Gastroesophageal sphincter (tissue), 4 donors: Measurements from ENCODE around the gene PCDH9. TPM values are rescaled to one million over a fixed set of nuclear protein-coding genes. Genes with fewer than 3 reads are reported as not detected.

Source experiments
- ATAC-seq: fragments of 150-250 bp; one replicate; pipeline ENCODE4 v1.9.1; 2016; ENCODE audit warnings: mild to moderate bottlenecking, moderate library complexity
- H3K27ac ChIP-seq, 4 donors: fragments of 200-600 bp; sonication (generic) in 3 of 4; 1 replicate in 3 of 4; 2 replicates in 1 of 4; pipeline ENCODE4 v1.5.1; 2016 to 2019
- H3K27me3 ChIP-seq: fragments of 200-600 bp; sonication (generic); one replicate; pipeline ENCODE4 v1.5.1; 2019
- H3K36me3 ChIP-seq, 2 donors: fragments of 200-600 bp; sonication (generic); one replicate each; pipeline ENCODE4 v1.5.1; 2019; ENCODE audit warnings: control low read depth in 1 of 2
- H3K4me1 ChIP-seq, 3 donors: fragments of 200-600 bp; sonication (generic); 1 replicate in 2 of 3; 2 replicates in 1 of 3; pipeline ENCODE4 v1.5.1; 2016 to 2019; ENCODE audit warnings: control low read depth in 2 of 3
- H3K4me3 ChIP-seq, 2 donors: fragments of 200-600 bp; sonication (generic); one replicate each; pipeline ENCODE4 v1.5.1; 2019; ENCODE audit warnings: mild to moderate bottlenecking in 1 of 2, moderate library complexity in 1 of 2
- H3K9me3 ChIP-seq, 3 donors: fragments of 200-600 bp; sonication (generic); one replicate each; pipeline ENCODE4 v1.5.1; 2017 to 2019; ENCODE audit warnings: control low read depth in 2 of 3
- EP300 ChIP-seq: sonication (generic); formaldehyde crosslinking; IDR thresholded peaks from one replicate; pipeline ENCODE4 v1.6.1; 2017; ENCODE audit warnings: antibody characterized with exemption, mild to moderate bottlenecking
- POLR2A ChIP-seq, 2 donors: fragments of 450-650 bp; IDR thresholded peaks; one replicate each; pipeline ENCODE4 v1.6.1; 2017; ENCODE audit warnings: antibody characterized with exemption in 2 of 2, mild to moderate bottlenecking in 2 of 2, moderate library complexity in 1 of 2
- POLR2AphosphoS5 ChIP-seq: sonication (generic); formaldehyde crosslinking; IDR thresholded peaks from one replicate; pipeline ENCODE4 v1.6.1; 2017; ENCODE audit warnings: antibody characterized with exemption
- WGBS, 2 donors: methylation state at CpG; one replicate each; pipeline ENCODE4 v1.1.5; 2018; ENCODE audit warnings: low coverage in 1 of 2; 5-methylcytosine and 5-hydroxymethylcytosine counted together
- total RNA-seq, 4 donors: library from RNA; depleted of rRNA; stranded (reverse); fragments of >200 nt; gene quantifications; one replicate each; pipeline ENCODE4 v1.1.0, GENCODE V29; 2016
- TF ChIP-seq, protein P1 (sequence below), 4 experiments: fragments of 200-600 bp in 2 of 4; fragments of 450-650 bp in 2 of 4; sonication (generic) in 1 of 4; IDR thresholded peaks; one replicate each; pipeline ENCODE4 v1.5.1; 2017 to 2019; ENCODE audit warnings: antibody characterized with exemption in 4 of 4, mild to moderate bottlenecking in 2 of 4, moderate library complexity in 2 of 4

PCDH9 gene
- total RNA-seq, 4 donors from 2014 or later, result 52.9 to 141 (median 56.5) TPM

DNA sequence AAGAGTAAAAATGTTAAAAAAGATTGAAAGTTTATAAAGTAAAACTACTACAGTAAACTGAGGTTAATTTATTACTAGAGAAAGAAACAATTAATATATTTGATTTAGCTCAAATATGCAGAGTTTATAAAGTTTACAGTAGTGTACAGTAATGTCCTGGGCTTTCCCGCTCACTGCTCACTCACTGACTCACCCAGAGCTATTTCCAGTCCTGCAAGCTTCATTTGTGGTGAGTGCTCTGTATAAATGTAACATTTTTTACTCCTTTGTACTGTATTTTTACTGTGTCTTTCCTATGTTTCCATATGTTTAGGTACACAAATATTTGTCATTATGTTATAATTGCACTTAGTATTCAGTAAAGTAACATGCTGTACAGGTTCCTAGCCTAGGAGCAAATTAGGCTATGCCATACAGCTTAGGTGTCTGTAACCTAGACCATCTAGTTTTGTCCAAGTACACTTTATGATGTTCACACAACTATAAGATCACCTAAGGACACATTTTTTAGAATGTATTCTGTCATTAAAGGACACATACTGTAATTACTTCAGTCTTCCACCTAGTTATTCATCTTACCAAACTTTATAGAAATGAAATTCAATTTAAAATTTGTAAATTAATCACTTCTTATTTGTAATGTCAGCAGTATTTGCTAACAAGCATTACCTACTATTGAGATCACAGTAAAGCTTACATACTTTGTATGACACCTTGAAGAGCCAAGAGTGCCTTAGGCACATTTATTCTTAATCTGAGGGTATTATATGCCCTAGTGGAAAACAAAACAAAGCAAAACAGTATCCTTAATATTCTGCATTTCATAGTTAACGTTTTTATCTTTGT lies 683.4 kb downstream of the PCDH9 start:
- H3K4me1 ChIP-seq, result no peaks in the 10 kb centered on the region
- no peak overlapping the region for H3K4me3 ChIP-seq
- no peak overlapping the region for H3K27ac ChIP-seq
- H3K27me3 ChIP-seq, result no peaks in the 10 kb centered on the region
- TF ChIP-seq, protein P1, sequence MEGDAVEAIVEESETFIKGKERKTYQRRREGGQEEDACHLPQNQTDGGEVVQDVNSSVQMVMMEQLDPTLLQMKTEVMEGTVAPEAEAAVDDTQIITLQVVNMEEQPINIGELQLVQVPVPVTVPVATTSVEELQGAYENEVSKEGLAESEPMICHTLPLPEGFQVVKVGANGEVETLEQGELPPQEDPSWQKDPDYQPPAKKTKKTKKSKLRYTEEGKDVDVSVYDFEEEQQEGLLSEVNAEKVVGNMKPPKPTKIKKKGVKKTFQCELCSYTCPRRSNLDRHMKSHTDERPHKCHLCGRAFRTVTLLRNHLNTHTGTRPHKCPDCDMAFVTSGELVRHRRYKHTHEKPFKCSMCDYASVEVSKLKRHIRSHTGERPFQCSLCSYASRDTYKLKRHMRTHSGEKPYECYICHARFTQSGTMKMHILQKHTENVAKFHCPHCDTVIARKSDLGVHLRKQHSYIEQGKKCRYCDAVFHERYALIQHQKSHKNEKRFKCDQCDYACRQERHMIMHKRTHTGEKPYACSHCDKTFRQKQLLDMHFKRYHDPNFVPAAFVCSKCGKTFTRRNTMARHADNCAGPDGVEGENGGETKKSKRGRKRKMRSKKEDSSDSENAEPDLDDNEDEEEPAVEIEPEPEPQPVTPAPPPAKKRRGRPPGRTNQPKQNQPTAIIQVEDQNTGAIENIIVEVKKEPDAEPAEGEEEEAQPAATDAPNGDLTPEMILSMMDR (IDR thresholded peaks at IDR 0.05), result no peak
- TF ChIP-seq POLR2A (IDR thresholded peaks at IDR 0.05), result no peak
- no peak for TF ChIP-seq EP300
- no peak for TF ChIP-seq POLR2AphosphoS5
- ATAC-seq, result no peak
- no peaks in the 10 kb centered on the region for H3K36me3 ChIP-seq
- no peaks in the 10 kb centered on the region for H3K9me3 ChIP-seq
- WGBS, 2 donors, result 74 to 95% methylated on average over 2 of the region's 2 CpGs

- H3K27me3 ChIP-seq, result no peaks in the 10 kb centered on the region
- no peak overlapping the region for H3K27ac ChIP-seq
- no peaks in the 10 kb centered on the region for H3K36me3 ChIP-seq
- no peak for ATAC-seq
- WGBS, 2 donors, result 50 to 69% methylated on average over 1 of the region's 1 CpG
- no peak overlapping the region for H3K4me3 ChIP-seq
- H3K4me1 ChIP-seq, result no peaks in the 10 kb centered on the region
- TF ChIP-seq, protein P1 (IDR thresholded peaks at IDR 0.05), result no peak
- no peak for TF ChIP-seq POLR2AphosphoS5
- no peak for TF ChIP-seq POLR2A (IDR thresholded peaks at IDR 0.05)
- TF ChIP-seq EP300, result no peak
- H3K9me3 ChIP-seq, result no peaks in the 10 kb centered on the region
These were observed 686.4 kb downstream of the PCDH9 start for GRCh38 chr13:66543780-66544179.

DNA sequence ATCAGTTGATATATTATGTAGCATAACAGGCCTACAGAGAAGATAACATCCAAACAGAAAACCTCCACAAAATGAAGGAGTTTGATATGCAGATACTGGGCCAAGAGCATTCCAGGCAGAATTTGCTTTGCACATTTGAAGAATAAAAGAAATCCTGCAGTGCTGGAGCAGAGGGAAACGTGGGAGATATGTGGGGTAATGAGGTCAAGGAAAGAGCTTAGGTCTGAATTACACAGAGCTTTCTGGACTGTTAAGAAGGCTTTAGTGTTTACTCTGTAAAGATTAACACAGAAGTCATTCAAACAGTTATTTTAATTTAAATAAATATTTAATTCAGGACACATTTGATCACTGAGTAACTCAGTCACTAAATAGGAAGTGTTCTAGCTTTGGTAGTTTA lies 692.7 kb downstream of the PCDH9 start:
- H3K27ac ChIP-seq, result no peak overlapping the region
- H3K9me3 ChIP-seq, result no peaks in the 10 kb centered on the region
- no peak for TF ChIP-seq POLR2AphosphoS5
- TF ChIP-seq EP300, result no peak
- TF ChIP-seq, protein P1 (IDR thresholded peaks at IDR 0.05), result no peak
- TF ChIP-seq POLR2A (IDR thresholded peaks at IDR 0.05), result no peak
- 50% methylated on average over 1 of the region's 1 CpG for WGBS, 2 donors
- H3K4me1 ChIP-seq, result no peaks in the 10 kb centered on the region
- H3K4me3 ChIP-seq, result no peak overlapping the region
- no peaks in the 10 kb centered on the region for H3K36me3 ChIP-seq
- no peaks in the 10 kb centered on the region for H3K27me3 ChIP-seq
- ATAC-seq, result no peak

GRCh38 chr13:66536746-66537145 lies 693.4 kb downstream of the PCDH9 start:
- no peak for ATAC-seq
- H3K4me1 ChIP-seq, result no peaks in the 10 kb centered on the region

More at GRCh38 chr13:66536746-66537145, 693.4 kb downstream of the PCDH9 start:
- WGBS, 2 donors, result 64 to 88% methylated on average over 3 of the region's 3 CpGs
- no peaks in the 10 kb centered on the region for H3K36me3 ChIP-seq
- H3K27ac ChIP-seq, result no peak overlapping the region
- no peak overlapping the region for H3K4me3 ChIP-seq
- no peak for TF ChIP-seq POLR2A (IDR thresholded peaks at IDR 0.05)
- TF ChIP-seq EP300, result no peak
- no peak for TF ChIP-seq POLR2AphosphoS5
- TF ChIP-seq, protein P1 (IDR thresholded peaks at IDR 0.05), result no peak
- H3K9me3 ChIP-seq, result no peaks in the 10 kb centered on the region
- no peaks in the 10 kb centered on the region for H3K27me3 ChIP-seq
